EH (cell line): ENCODE results near the gene ANXA2.
"Not testable (repeated sequence)": the region's sequence is repeated elsewhere in the genome, so short reads cannot be mapped to it uniquely, and the experiment has no call there.

Experiments
- DNase-seq: peaks from one replicate; pipeline ENCODE4 v3.0.0-alpha.2; 2015; ENCODE audit warnings: low read depth

Gene ANXA2

DNA sequence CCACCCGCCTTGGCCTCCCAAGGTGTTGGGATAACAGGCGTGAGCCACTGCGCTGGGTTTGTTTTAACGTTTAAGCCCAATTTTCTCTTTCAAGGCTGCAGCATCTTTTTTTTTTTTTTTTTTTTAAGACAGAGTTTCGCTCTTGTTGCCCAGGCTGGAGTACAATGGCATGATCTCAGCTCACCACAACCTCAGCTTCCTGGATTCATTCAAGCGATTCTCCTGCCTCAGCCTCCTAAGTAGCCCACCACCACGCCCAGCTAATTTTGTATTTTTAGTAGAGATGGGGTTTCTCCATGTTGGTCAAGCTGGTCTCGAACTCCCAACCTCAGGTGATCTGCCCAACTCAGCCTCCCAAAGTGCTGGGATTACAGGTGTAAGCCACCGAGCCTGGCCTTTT, 12.6 kb upstream of the ANXA2 start:
- DNase-seq: not testable (repeated sequence)

DNA sequence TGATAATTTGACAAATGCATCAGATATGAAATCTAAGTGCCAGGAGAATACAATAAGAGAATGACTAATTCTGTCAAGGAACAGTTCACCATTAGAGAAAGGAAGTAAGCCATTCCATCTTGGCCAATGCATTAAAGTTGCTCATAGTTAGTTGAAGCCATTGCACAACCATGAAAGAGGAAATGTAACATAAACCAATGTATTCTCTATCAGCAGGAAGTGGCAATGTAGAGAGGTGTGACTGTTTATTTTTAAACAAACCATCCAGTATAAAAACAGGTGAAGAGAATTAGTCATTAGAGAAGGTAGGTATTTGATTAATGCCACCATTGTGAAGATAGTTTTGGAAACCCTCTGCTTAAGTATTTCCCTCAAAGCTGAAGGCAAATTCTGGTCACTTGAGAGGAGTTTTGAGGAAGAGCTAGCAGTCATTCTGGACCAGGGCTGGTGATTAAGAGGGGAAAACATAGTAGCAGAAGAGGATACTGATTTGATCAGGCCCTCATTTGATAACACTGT, 10.7 kb upstream of the ANXA2 start:
- peak; percentile 86 for DNase-seq

DNA sequence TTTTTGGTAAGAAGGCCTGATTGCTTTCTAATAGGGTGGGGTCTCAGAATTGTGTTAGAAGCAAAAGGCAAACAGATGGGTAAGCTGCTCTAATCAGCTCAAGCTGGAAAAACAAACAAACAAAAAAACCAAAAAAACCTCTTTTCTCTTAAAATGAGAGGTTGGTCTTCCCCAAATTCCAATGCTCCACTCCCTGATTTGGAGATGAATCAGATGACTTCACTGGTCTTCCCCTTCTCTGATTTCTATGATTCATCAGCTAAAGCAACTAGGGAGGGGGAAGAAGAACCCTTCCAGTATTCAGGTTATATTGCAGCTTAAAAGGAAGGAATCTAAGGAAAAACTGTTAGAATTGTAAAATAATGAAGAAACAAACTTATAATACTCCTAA, 9.6 kb upstream of the ANXA2 start:
- DNase-seq: peak; percentile 87

DNA sequence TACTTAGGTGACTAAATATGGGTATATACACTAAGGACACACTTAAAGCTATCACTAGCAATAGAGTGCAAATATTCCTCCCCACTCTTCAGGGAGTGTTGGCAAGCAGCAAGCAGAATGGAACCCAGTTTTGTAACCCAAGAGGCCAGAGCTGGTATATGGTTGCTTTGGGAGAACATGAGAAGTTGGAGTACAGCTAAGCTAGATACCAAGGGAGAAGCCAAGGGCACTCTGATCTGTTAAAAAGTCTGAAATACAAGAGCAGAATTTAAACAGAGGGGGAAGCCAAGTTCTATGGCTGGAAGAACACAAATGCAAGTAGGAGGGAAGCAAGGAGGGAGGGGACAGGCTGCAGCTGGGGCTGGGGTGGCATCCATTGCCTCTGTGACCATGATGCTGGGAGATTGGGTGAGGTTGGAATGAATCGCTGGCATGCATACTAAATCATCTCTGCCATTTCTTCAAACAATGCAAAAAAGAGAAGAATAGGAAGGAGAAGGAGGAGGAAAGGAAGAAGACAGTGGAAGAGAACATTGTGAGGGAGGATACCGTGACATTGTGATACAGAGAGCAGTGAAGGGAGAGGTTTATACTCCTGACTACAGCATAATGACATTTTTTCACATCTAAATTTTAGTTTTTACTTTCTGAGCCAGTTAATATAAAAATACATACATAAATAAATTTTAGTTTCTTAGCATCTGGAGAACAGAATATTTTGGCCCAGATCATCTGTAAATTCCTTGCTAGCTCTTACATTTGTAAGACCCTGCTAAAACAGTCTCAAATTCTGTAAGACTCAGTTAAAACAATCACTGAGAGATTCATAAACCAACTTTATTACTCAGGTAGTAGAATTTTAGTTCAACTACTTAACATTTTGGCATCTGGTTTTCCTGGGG, 9.0 kb upstream of the ANXA2 start:
- no peak for DNase-seq

GRCh38 chr15:60405399-60405798, 7.6 kb upstream of the ANXA2 start:
- DNase-seq: no peak

- DNase-seq: not testable (repeated sequence)
These were observed 6.6 kb upstream of the ANXA2 start for GRCh38 chr15:60404351-60404750.

- no peak for DNase-seq
These were observed 3.2 kb upstream of the ANXA2 start for GRCh38 chr15:60400944-60401343.

GRCh38 chr15:60399931-60400330, 2.1 kb upstream of the ANXA2 start:
- DNase-seq: peak; percentile 91

GRCh38 chr15:60399246-60399915, 1.6 kb upstream of the ANXA2 start:
- no peak for DNase-seq

- DNase-seq: peak; percentile 83
These were observed 621 bp downstream of the ANXA2 start for GRCh38 chr15:60396958-60397771.

DNA sequence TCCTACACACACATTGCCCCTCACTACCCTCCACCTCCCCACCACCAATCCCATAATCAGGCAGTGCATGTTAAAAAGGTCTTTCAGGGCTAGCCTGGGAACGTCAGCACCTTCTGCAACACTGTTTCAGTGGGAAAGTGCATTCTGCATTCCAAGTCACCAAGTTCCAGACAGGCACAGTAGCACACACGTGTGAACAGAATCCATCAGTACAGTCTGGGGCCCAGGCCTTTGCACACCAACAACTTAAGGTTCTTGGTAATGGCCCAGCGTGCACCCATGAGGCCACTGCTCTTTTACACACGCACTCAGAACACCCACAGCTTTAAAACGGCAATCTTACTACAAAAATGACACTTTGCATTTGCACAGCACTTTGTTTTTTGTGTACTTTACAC, 1.2 kb downstream of the ANXA2 start:
- DNase-seq: peak; percentile 54

DNA sequence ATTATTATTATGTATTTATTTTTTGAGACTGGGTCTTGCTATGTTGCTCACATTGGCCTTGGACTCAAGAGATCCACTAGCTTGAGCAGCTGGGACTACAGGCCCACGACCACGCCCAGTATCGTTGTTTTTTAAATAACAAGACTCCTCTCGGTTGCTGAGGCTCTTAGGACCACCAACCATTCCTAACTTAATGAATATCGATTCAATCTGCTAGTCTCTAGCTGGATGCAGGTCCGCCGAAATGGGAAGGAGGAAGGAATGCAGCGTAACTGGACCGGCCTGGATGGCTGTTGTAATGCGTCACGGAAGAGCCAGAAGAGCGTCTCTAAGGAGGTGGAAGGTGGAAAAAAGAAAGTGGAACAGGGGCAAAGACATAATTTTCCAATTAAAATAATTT, 1.7 kb downstream of the ANXA2 start:
- DNase-seq: peak; percentile 63

- no peak for DNase-seq
These were observed 2.3 kb downstream of the ANXA2 start for GRCh38 chr15:60395276-60396011.

DNA sequence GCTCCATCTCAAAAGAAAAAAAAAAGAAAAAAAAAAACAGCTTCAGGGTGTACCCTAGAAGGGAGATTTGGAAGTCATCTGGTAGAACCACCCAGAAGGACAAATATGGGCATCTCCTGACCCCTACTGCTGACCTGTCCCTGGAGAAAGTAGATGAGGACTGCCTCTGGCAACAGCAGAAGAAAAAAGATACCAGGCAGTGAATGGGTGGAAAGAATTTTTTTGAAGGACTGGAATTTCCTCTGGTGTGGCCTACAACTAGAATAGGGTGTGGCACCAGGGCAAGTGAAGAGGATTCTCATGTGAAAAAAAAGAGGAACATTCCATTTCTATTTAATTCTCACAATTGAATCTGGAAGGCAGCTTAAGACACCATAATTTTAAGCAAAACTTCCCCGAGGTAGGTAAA, 3.1 kb downstream of the ANXA2 start:
- peak; percentile 87 for DNase-seq

DNA sequence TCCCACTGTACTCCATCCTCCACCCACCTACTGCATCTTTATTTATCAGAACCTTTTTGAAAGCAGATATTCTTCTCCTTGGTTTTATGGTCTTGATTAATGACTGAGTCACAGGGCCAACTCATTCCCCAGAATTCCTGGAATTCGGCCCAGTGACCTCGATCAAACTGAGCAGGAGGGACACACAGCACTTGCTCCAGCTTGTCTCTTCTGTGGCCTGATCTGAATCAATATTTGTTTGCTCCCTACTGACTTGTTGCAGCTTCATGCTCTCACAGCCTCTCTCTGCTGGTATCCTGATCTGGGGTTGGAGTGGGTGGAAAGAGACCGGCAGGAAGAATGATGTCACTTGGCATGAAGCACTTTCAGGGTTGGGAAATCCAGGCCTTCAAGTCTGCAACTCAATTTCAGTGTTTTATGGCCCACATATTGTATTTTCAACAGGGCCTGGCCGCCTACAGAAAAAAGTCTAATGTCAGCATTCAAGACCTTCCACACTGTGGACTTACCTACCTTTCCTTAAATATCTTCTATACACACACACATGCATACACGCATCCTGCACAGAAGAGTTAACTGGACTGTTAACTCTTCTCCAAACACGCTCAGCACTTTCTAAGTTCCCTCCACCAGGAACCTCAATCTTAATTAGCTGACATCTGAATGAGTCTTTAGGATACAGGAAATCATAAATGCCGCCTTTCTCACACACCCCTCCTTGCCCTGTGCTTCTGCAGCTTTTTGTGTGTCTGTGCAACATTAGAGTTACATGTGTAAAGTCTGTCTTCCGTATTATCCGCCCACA, 4.6 kb downstream of the ANXA2 start:
- peak; percentile 99 for DNase-seq

DNA sequence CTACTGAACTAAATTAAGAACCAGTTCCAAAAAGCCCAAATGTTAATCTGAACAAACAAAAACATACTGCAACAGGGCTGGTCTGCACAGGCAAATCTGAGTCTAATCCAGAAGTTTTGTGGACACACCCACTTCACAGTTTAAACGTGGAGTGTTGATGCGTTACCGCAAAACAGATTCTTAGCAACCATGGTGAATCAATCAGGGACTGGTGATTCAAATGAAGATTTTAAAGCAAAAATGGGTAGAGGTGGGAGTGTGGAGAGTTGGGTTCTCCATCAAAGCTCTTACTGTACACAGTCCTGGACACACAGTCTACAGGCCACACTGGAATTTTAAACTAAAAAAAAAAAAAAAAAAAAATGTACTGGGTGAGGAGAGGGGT, 5.2 kb downstream of the ANXA2 start:
- DNase-seq: peak; percentile 79

- DNase-seq: no peak
These were observed 6.0 kb downstream of the ANXA2 start for GRCh38 chr15:60391722-60392315.

GRCh38 chr15:60390871-60391501, 6.8 kb downstream of the ANXA2 start:
- DNase-seq: peak; percentile 92

DNA sequence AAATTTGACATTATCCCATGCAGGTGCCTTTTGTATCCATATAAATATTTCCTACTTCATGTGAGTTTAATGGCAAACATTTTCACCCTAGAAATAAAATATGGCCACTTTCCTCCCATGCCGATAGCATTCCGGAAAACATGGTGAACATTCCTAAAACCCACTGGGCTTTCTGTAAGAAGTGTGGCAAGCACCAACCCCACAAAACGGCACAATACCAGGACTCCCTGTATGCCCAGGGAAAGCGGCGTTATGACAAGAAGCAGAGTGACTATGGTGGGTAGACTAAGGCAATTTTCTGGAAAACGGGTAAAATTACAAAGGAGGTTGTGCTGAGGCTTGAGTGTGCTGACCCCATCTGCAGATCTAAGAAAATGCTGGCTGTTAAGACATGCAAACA, 7.6 kb downstream of the ANXA2 start:
- DNase-seq: peak; percentile 46
